DMS 273 treated with DMSO at 0.1 percent for 48 hours (cell line): ENCODE measurements around the gene SCYL1.
A peak's percentile ranks its signal among the peaks of the same experiment; 100 is the strongest.
"Not testable (repeated sequence)": the region's sequence is repeated elsewhere in the genome, so short reads cannot be mapped to it uniquely, and the experiment has no call there.

Source experiments
- DNase-seq: peaks from one replicate; lab custom pipeline; 2025; lab: John Stamatoyannopoulos, UW

Gene SCYL1

DNA sequence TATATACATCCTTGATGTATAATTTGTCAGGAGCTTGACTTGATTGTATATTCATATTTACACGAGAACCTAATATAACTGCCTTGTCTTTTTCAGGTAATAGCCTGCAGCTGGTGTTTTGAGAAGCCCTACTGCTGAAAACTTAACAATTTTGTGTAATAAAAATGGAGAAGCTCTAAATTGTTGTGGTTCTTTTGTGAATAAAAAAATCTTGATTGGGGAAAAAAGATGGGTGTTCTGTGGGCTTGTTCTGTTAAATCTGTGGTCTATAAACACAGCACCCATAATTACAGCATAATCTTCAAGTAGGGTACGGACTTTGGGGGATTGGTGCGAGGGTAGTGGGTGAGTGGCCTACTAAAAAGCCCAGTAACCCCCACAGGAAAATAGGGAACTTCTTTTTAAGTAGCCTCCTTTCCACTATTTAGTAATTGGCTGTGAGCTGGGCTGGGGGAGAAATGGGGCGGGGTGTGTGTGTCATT, 18.6 kb upstream of the SCYL1 start:
- DNase-seq: no peak

DNA sequence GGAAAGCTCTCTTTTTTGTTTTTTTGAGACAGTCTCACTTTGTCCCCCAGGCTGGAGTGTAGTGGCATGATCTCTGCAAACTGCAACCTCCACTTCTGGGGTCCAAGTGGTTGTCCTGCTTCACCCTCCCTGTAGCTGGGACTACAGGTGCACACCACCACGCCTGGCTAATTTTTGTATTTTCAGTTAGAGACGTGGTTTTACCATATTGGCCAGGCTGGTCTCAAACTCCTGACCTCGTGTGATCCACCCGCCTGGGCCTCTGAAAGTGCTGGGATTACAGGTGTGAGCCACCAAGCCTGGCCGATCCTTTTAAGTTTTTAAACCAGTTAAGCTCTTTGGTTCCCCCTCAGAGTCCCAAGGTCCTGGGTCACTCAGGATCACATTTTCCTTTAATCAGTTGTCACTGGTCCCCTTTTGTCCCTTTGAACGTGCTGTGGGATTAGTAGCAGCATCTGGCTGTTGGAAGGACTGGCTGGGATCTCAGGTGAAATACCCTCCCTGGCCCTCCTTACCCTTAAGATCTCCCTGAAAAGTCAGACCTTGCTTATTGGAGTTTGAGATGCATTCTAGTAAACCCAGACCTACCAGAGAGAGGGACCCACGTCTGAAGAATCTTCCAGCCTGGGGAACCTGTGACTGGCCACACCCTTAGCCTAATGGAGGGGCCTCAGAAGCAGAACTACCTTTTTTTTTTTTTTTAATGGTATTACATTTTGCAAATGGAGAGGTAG, 17.9 kb upstream of the SCYL1 start:
- DNase-seq: peak; percentile 96

DNA sequence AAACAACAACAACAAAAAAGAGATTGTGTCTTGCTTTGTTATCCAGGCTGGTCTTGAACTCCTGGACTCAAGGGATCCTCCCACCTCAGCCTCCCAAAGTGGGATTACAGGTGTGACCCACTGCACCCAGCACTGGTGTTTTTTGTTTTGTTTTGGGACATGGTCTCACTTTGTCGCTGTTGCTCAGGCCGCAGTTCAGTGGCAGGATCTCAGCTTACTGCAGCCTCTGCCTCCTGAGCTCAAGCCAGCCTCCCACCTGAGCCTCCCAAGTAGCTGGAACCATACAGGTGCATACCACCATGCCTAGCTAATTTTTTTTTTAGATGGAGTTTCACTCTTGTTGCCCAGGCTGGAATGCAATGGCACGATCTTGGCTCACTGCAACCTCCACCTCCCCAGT, 12.6 kb upstream of the SCYL1 start:
- not testable (repeated sequence) for DNase-seq

DNA sequence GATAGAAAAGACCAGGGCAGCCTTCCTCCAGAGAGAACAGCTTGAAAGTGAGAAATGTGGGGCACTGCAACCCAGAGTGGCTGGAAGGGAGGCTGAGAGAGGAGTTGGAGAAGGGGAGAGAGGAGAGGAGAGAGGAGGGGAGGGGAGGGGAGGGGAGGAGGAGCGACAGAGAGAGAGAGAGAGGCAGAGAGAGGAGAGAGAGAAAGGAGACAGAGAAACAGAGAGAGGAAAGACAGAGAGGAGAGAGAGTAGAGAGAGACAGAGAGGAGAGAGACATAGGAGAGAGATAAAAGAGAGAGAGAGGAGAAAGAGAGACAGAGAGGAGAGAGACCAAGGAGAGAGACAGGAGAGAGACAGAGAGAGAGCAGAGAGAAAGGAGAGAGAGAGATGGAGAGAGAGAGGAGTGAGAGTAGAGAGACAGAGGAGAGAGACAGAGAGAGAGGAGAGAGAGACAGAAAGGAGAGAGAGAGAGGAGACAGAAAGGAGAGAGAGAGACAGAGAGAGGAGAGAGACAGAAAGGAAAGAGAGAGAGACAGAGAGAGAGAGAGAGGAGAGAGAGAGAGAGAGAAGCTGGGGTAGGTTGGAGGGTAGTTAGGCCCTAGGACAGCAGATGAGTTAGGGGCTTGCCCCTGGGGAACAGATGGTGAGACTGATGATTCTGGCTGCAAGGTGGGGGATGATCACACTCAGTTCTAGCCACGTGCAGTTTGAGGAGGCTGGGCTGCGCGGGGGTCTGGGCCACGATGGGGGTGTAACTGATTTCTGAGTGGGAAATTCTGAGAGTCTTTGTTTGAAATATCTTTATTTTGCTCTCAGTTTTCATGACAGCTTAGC, 8.5 kb upstream of the SCYL1 start:
- no peak for DNase-seq

DNA sequence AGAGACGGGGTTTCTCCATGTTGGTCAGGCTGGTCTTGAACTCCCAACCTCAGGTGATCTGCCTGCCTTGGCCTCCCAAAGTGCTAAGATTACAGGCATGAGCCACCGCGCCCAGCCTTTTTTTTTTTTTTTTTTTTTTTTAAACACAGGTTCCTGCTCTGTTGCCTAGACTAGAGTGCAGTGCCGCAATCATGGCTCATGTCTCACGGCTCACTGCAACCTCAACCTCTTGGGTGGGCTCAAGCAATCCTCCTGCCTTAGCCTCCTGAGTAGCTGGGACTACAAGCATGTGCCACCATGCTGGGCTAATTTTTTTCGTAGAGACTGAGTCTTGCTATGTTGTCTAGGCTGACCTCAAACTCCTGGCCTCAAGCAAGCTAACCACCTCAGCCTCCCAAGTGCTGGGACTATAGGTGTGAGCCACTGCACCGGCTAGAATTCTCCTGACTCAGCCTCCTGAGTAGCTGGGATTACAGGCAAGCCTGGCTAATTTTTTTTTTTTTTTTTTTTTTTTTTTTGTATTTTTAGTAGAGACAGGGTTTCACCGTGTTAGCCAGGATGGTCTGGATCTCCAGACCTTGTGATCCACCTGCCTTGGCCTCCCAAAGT, 5.8 kb upstream of the SCYL1 start:
- not testable (repeated sequence) for DNase-seq

DNA sequence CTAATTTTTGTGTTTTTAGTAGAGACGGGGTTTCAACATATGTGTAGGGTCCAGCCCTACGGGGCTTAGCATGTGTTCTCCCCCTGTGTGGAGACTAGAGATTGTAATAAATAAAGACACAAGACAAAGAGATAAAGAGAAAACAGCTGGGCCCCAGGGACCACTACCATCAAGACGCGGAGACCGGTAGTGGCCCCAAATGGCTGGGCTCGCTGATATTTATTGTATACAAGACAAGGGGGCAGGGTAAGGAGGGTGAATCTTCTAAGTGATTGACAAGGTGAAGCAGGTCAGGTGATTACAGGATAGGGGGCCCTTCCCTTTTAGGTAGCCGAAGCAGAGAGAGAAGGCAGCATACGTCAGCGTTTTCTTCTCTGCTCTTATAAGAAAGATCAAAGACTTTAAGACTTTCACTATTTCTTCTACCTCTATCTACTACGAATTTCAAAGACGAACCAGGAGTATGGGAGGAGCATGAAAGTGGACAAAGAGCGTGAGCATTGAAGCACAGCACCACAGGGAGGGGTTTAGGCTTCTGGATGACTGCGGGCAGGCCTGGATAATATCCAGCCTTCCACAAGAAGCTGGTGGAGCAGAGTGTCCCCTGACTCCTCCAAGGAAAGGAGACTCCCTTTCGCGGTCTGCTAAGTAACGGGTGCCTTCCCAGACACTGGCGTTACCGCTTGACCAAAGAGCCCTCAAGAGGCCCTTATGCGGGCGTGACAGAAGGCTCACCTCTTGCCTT, 2.9 kb upstream of the SCYL1 start:
- DNase-seq: not testable (repeated sequence)

DNA sequence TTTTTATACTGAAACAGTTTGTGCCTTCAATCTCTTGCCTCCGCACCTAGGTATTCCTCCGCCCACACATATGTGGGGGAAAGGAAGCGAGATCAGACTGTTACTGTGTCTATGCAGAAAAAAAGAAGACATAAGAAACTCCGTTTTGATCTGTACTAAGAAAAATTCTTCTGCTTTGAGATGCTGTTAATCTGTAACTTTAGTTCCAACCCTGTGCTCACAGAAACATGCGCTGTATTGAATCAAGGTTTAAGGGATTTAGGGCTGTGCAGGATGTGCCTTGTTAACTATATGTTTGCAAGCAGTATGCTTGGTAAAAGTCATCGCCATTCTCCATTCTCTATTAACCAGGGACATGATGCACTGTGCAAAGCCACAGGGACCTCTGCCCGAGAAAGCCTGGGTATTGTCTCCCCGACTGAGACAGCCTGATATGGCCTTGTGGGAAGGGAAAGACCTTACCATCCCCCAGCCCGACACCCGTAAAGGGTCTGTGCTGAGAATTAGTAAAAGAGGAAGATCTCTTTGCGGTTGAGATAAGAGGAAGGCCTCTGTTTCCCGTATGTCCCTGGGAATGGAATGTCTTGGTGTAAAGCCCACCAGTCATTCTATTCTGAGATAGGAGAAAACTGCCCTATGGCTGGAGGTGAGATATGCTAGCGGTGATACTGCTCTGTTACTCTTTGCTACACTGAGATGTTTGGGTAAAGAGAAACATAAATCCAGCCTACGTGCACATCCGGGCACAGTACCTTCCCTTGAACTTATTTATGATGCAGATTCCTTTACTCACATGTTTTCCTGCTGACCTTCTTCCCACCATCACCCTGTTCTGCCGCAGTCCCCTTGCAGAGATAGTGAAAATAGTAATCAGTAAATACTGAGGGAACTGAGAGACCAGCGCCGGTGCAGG, 1.9 kb upstream of the SCYL1 start:
- DNase-seq: not testable (repeated sequence)

DNA sequence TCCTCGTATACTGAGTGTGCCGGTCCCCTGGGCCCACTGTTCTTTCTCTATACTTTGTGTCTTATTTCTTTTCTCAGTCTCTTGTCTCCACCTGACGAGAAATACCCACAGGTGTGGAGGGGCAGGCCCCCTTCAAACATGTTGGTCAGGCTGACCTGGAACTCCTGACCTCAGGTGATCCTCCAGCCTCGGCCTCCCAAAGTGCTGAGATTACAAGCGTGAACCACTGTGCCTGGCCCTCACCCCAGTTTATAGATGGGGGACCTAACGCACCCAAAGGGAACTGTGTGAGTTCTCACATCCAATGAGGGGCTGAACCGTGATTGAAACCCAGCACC, 1.3 kb upstream of the SCYL1 start:
- DNase-seq: not testable (repeated sequence)

DNA sequence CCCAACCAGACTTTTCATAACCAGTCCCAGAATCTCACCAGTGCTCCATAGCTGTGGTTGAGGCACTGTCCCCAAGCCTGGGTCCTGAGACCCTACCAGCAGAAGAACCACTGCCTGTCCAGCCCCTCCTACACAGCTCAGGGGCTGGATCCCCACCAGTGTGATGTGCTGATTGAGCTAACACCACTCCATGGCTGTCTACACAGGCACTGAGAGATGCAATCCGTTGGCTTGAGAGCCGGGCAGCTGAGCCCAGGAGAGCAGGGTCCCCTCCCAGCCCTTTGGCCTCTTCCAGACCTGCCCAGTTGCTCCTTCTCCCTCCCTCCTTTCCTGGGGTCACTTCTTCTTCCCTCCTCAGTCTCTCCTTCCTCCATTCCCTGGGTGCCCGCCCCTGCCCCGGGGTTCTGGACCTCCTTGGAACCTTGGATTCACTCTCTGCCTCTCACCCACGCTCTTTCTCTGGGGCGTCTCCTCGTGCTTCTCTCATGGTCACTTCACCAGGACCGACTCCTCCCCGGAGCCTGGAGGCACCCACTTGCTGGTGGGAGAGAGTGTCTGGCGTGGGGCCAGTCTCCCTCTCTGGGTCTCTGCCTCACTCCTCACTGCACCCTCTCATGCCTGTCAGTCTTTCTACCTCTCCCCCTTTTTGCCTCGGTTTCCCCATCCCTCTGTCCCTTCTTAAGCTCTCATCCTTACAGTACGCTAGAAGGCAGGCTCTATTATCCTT, 706 bp upstream of the SCYL1 start:
- DNase-seq: no peak

DNA sequence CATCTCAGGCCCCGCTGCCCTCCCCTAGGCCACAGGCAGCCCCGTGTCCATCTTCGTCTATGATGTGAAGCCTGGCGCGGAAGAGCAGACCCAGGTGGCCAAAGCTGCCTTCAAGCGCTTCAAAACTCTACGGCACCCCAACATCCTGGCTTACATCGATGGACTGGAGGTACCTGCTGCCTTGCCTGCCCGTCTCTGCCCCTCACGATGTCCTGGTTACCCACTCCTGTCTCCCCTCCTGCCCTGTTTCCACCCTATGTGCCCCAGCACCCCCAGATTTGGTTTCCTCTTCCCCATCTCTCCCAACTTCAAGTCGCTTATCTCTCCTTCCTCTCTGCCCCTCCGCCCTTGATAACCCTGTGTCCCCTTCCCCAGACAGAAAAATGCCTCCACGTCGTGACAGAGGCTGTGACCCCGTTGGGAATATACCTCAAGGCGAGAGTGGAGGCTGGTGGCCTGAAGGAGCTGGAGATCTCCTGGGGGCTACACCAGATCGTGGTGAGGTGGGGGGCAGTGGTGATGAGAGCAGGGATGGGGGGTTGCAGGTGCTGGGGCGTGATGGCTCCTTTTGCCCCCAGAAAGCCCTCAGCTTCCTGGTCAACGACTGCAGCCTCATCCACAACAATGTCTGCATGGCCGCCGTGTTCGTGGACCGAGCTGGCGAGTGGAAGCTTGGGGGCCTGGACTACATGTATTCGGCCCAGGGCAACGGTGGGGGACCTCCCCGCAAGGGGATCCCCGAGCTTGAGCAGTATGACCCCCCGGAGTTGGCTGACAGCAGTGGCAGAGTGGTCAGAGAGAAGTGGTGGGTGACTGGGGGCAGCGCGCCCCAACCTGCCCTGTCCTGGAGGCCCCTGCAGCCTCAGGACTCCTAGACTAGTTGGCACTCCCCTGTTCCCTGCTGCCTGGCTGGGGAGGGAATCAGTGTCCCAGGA, 930 bp downstream of the SCYL1 start:
- no peak for DNase-seq

DNA sequence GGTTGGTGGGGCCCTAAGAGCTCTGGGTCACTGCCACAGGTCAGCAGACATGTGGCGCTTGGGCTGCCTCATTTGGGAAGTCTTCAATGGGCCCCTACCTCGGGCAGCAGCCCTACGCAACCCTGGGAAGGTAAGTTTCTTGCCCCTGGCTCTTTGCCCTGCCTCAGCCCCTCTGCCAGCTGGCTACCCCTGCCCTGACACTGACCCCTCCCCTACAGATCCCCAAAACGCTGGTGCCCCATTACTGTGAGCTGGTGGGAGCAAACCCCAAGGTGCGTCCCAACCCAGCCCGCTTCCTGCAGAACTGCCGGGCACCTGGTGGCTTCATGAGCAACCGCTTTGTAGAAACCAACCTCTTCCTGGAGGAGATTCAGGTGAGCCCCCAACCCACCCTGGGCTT, 1.9 kb downstream of the SCYL1 start:
- no peak for DNase-seq

DNA sequence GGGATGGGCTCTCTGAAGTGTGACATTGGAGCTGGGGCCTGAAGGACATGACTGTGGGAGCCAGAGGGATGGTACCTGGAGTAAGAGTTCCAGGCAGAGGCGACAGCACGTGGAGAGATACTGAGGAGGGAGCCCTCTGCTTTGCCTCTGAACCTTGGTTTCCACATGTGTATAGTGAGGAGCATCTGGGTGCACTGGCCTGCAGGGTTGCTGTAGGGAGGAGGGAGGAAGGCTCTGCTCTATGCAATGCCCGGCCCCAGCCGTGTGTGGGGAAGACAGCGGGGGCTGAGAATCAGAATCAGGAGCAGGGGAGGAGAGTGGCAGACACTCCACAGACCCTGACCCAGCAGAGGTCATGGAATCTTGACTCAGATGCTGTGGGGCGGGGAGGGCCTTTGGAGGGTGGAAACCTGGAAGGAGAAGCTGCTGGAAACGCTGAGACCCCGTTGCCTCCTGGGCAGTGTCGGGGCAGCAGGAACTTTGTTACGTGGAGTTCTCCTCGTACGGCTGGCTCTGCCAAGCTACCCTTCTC, 4.0 kb downstream of the SCYL1 start:
- no peak for DNase-seq

DNA sequence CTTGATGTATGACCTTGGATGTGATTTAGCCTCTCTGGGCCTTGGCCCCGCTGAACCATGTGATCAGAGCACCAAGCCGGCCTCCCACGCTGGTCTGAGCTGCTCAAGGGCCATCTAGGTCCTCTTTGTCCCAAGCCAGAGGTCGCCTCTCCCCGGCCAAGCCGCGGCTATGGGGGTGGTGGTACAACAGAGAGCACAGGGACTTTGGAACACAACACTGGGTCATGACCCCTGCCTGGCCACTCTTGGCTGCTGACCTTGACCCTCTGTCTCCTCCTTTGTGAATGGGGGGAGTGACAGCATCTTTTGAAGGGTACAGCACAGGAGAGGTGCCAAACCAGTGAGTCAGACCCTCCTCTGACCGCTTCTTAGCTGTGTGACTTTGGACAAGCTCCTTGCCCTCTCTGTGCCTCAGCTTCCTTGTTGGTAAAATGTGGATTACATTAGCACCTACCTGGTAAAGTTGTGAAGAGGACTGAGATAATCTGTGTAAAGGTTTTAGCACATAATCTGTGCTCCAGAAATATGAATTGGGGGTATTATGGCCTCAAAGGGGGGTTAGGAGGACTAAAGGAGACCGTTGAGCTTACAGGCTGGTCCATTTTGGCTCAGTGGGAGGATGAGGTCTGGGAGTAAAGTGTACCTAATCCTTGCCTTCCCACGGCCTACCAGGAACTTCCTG, 4.7 kb downstream of the SCYL1 start:
- DNase-seq: no peak

DNA sequence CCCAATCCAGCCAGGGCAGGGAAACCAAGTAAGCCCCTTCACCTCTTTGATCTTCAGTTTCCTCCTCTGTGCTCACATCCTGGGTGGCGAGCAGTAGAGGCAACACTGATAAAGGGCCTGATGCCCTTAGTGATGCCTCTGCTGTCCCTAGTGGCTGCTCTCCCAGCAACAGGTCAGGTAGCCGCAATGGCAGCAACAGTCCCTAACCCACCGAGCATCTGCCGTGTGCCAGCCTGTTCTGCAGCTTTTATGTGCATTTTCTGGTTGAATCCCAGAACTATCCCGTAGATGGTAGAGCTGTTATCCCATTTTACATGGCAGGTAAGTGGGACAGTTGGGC, 5.2 kb downstream of the SCYL1 start:
- no peak for DNase-seq

DNA sequence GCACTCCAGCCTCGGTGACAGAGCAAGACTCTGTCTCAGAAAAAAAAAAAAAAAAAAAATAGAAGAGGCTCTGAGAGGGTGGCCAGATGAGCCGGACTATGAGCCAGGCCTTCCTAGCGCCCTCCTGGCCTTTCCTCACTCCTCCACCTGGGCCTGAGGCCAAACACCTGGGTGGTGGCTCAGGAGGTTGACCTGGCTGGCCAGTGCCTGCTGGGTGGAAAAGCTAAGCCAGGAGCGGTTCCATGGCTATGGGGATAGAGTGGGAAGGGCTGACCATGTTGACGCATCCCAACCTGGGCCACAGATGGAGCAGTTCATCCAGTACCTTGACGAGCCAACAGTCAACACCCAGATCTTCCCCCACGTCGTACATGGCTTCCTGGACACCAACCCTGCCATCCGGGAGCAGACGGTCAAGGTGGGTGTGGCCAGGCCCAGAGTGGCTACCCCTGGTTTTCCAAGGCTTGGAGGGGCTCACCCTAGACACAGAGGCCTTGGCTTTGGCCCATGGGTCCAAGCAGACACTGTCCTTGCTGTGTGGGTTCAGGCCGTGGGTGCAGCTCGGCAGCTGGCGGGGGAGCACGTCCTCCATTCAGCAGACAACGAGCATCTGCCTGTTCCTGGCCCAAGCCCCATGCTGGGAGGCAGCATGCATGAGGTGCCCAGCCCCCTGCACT, 7.6 kb downstream of the SCYL1 start:
- no peak for DNase-seq

DNA sequence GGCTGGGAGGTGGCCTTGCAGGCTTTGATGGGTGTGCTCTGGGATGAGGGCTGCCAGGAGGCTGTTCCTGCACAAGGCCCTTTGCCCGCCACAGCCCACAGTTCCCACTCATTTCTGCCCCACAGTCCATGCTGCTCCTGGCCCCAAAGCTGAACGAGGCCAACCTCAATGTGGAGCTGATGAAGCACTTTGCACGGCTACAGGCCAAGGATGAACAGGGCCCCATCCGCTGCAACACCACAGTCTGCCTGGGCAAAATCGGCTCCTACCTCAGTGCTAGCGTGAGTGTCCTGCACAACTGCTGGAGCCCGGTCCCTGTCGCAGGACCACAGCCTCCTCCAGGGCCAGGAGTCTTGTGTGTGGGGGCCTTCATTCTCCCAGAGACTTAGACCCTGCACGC, 10.2 kb downstream of the SCYL1 start:
- DNase-seq: no peak

DNA sequence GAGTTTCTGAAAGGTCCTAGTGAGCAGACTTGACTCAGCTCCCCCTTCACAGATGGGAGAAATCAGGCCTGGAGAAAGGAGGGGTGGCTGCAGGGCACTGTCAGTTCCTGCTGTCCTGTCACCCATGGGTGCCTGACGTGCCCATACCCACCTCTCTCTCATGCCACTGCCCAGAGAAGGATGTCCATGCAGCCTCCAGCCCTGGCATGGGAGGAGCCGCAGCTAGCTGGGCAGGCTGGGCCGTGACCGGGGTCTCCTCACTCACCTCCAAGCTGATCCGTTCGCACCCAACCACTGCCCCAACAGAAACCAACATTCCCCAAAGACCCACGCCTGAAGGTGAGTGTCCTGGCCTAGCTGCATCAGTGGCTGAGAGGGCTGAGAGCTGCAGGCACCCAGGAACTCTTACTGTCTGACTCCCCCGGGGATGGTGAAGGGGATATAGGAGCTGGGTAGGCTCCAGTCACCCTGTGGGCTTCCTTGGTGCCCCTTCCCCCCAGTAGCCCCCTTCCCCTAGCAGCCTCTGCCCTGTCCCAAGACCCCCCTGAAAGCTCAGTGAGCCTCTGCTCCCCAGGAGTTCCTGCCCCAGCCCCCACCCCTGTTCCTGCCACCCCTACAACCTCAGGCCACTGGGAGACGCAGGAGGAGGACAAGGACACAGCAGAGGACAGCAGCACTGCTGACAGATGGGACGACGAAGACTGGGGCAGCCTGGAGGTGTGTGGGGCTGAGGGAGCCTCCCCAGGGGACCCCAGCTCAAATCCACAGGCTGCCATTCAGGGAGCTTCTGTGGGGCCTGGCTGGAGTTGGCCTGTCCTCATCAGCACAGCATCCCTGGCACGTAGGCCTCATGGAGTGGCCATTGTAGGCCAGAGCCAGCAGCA, 11.8 kb downstream of the SCYL1 start:
- DNase-seq: no peak
